BJ (cell line): Measurements from ENCODE around the gene CCM2. TPM values are rescaled to one million over a fixed set of nuclear protein-coding genes. Genes with fewer than 3 reads are reported as not detected.
A peak's percentile ranks its signal among the peaks of the same experiment; 100 is the strongest.

Experiments
- CTCF ChIA-PET: fragments of 350-600 bp; formaldehyde crosslinking; extraction: SDS; loops from one replicate; lab custom pipeline; 2021; ENCODE audit warnings: antibody characterized with exemption, inconsistent platforms; lab: Yijun Ruan, JAX
- POLR2A ChIA-PET: fragments of 300-600 bp; sonication (Branson Sonifier 250); formaldehyde crosslinking; extraction: SDS; loops from one replicate; lab custom pipeline; 2021; ENCODE audit warnings: antibody characterized with exemption; lab: Charles Lee
- DNase-seq: peaks from one replicate; pipeline ENCODE4 v3.0.0-alpha.2; 2011; ENCODE audit warnings: low read depth
- H3K27me3 ChIP-seq: 2 replicates; pipeline ENCODE4 v1.6.0; 2011; ENCODE audit warnings: low read length; ENCODE audit not compliant: control insufficient read depth, insufficient read depth
- H3K36me3 ChIP-seq: 2 replicates; pipeline ENCODE4 v1.5.1; 2011; ENCODE audit warnings: low read length; ENCODE audit not compliant: control insufficient read depth, insufficient read depth
- H3K4me3 ChIP-seq: 2 replicates; pipeline ENCODE4 v1.5.1; 2011; ENCODE audit warnings: low read depth, mild to moderate bottlenecking, control low read depth, low read length
- CTCF ChIP-seq: IDR thresholded peaks from 2 replicates; pipeline ENCODE4 v1.5.1; 2011; ENCODE audit warnings: low read depth, mild to moderate bottlenecking, control low read depth, inconsistent platforms, low read length, moderate library complexity; ENCODE audit not compliant: insufficient read depth
- polyA plus RNA-seq: library from polyadenylated mRNA; depleted of rRNA; stranded (reverse); fragments of >200 nt; gene quantifications from 2 replicates; pipeline ENCODE4 v1.2.3, GENCODE V29; 2011; rRNA removed
- small RNA-seq: library from RNA; depleted of rRNA; stranded (forward); fragments of <200 nt; gene quantifications from one replicate; pipeline ENCODE3, GENCODE V24; 2012; ENCODE audit warnings: low replicate concordance, low read depth; ENCODE audit not compliant: insufficient read length

Gene CCM2
- polyA plus RNA-seq, 1 experiment, result 48.2 TPM

GRCh38 chr7:45119550-45119949 lies 119.5 kb downstream of the CCM2 start:
- Histone ChIP-seq H3K36me3 (no peaks in the 10 kb centered on the region), H3K27me3 (peaks cover 4% of the 10 kb centered on the region), H3K4me3 (no peak overlapping the region)
- ChIA-PET POLR2A (no interaction called here), CTCF (interaction anchor here (1.0 kb wide), 1 partner anchor 269 kb away, joined by 3 read pairs; no protein-coding TSS in a partner anchor)
- TF ChIP-seq CTCF, result no peak
- DNase-seq, result no peak

GRCh38 chr7:45122975-45123860 lies 123.2 kb downstream of the CCM2 start:
- peaks cover 2% of the 10 kb centered on the region; the same call in 1 of the 2 replicates for H3K27me3 ChIP-seq
- ChIA-PET CTCF (interaction anchor here (2.5 to 3.8 kb wide), 2 partner anchors 13 to 149 kb away, joined by 8 to 14 read pairs; no protein-coding TSS in a partner anchor), POLR2A (no interaction called here)
- H3K4me3 ChIP-seq, result no peak overlapping the region
- no peak for DNase-seq
- no peak for TF ChIP-seq CTCF
- no peaks in the 10 kb centered on the region for H3K36me3 ChIP-seq

GRCh38 chr7:45123913-45124710 lies 124.1 kb downstream of the CCM2 start:
- no peaks in the 10 kb centered on the region for H3K36me3 ChIP-seq
- CTCF ChIA-PET, result interaction anchor here (1.8 to 3.8 kb wide), 3 partner anchors 9 to 150 kb away, joined by 7 to 14 read pairs (median 8); no protein-coding TSS in a partner anchor
- no peak overlapping the region for H3K4me3 ChIP-seq
- no peak for TF ChIP-seq CTCF
- no peak for DNase-seq
- POLR2A ChIA-PET, result no interaction called here
- peaks cover 2% of the 10 kb centered on the region; the same call in 1 of the 2 replicates for H3K27me3 ChIP-seq

- DNase-seq, result no peak
- H3K36me3 ChIP-seq, result no peaks in the 10 kb centered on the region
- peaks cover 2% of the 10 kb centered on the region; the same call in 1 of the 2 replicates for H3K27me3 ChIP-seq
- TF ChIP-seq CTCF, result no peak
- H3K4me3 ChIP-seq, result no peak overlapping the region
- CTCF ChIA-PET, result interaction anchor here (0.9 to 3.8 kb wide), 3 partner anchors 10 to 152 kb away, joined by 4 to 14 read pairs (median 7); no protein-coding TSS in a partner anchor
- POLR2A ChIA-PET, result no interaction called here
These were observed 125.3 kb downstream of the CCM2 start for GRCh38 chr7:45125193-45125904.

Small RNA genes lying within 50 kb of the gene (small RNA-seq; reads per million reads assigned to genes)
- gene SNORA5A, result 14.5 reads per million, percentile 80 among the genes with 10 or more reads in this experiment
- not detected for gene SNORA5B
- 3.2 reads per million, percentile 41 among the genes with 10 or more reads in this experiment for gene SNORA5C

Other genes with a start within 250 kb of the CCM2 start
- gene PPIA, start 203.5 kb upstream of the CCM2 start, polyA plus RNA-seq, result 3,555 and 5,521 TPM in 2 replicates
- 100 and 107 TPM in 2 replicates for gene H2AZ2, start 152.1 kb upstream of the CCM2 start, polyA plus RNA-seq
- 2.5 and 4.3 TPM in 2 replicates for gene PURB, start 114.7 kb upstream of the CCM2 start, polyA plus RNA-seq
- gene MYO1G, start 21.2 kb upstream of the CCM2 start, polyA plus RNA-seq, result 0.02 TPM in 1 of 2 replicates, not detected in the other
- 0.36 and 0.54 TPM in 2 replicates for gene NACAD, start 88.8 kb downstream of the CCM2 start, polyA plus RNA-seq
- 55.0 and 75.5 TPM in 2 replicates for gene TBRG4, start 111.5 kb downstream of the CCM2 start, polyA plus RNA-seq
- not detected in 2 replicates for gene RAMP3, start 157.6 kb downstream of the CCM2 start, polyA plus RNA-seq